Measurements from ENCODE around the gene PFKP.

The PFKP gene

GRCh38 chr10:3072641-3073360, 5.5 kb downstream of the PFKP start:
- no peak for DNase-seq

- DNase-seq: peak; percentile 32
Measured at GRCh38 chr10:3074145-3074665, 6.9 kb downstream of the PFKP start.

DNA sequence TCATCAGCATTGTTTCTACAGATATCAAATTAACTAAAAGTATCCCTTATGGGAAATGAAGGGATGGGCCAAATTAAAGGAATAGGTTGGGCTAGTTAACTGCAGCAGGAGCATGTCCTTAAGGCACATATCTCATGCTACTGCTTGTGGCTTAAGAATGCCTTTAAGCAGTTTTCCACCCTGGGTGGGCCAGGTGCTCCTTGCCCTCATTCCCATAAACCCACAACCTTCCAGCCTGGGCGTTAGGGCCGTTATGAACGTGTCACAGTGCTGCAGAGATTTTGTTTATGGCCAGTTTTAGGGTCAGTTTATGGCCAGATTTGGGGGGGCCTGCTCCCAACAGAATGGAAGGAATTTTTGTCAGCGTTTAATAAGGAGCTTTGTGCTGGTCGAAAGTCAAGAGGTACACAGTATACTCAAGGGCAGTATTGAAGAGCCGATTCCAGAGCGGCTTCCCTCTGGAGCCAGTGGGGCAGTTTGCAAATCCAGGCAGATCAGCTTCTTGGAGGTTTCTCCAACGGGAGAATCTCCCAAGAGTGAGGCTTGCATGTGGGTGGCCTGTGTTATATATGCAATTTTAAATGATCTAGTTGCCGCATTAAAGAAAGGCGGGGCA, 7.7 kb downstream of the PFKP start:
- no peak for DNase-seq

GRCh38 chr10:3076138-3076537, 8.8 kb downstream of the PFKP start:
- DNase-seq: no peak

DNA sequence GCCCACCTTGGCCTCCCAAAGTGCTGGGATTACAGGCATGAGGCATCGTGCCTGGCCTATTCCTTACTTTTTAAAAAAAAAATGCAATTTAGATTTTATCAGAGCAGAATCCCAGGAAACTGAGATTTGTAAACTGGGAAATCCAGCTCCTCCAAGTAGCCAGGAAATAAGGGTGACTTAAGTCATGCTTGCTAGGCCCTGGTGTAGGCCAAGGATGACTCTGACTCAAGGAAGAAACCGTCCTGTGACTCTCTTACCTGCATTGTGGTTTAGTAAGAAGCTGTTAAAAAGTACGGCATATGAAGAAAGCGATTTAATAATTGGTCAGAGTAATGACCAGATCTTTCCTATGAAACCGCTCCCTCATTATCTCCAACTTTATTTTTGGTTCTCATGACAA, 10.2 kb downstream of the PFKP start:
- DNase-seq: no peak

GRCh38 chr10:3077940-3078630, 10.7 kb downstream of the PFKP start:
- no peak for DNase-seq

- DNase-seq: no peak
Measured at GRCh38 chr10:3081383-3081981, 14.1 kb downstream of the PFKP start.

DNA sequence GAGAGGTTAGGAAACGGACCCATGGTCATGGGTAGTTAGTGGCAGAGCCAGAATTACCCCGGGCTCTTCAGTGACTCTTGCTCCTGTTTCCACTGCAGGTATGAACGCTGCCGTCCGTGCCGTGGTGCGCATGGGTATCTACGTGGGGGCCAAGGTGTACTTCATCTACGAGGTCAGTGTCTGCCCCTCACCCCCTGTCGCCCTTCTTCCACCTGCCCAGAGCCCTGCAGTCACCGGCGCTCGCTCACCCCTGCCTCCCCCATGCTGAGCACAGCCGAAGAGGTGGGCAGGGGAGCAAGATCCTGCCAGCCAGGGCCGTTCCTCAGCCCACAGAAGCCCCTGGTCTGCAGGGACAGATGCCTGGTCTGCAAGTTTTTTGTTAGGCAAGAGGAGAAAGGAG, 14.9 kb downstream of the PFKP start:
- no peak for DNase-seq

- no peak for DNase-seq
Measured at GRCh38 chr10:3085785-3086567, 18.6 kb downstream of the PFKP start.

GRCh38 chr10:3090388-3090787, 23.0 kb downstream of the PFKP start:
- no peak for DNase-seq

DNA sequence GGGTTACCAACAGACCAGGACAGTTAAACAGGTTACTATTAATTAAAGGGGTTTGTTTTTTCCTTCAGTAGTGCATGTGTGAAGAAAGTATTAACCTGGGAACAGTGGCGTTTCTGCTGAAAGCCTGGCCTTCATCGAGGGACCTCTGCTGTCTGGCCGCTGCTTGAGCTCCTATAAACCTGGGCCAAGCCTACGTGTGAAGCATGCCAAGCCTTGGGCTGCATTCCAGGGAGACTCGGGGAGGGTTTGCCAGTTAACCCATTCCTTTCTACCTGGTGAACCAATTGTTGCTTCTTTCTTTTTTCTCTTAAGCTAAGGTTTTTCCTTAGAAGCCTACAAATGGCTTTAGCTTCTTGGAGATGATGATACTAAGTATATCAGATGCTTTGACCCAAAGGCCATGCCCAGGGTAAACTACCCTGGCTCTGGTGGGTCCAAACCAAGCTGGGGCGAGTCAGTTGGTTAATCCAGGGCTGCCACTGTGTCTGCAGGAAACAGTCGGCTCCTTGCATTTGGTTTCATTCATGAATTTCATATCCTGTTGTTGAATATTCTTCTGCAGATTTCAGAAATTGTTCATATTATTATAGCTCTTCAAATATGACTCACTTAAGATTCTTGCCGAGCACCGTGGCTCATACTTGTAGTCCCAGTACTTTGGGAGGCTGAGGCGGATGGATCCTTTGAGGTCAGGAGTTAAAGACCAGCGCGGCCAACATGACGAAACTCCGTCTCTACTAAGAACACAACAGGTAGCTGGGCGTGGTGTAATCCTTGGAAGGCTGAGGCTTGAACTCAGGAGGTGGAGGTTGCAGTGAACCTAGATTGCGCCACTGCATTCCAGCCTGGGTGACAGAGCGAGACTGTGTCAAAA, 23.8 kb downstream of the PFKP start:
- no peak for DNase-seq

- no peak for DNase-seq
Measured at GRCh38 chr10:3091921-3092320, 24.6 kb downstream of the PFKP start.

DNA sequence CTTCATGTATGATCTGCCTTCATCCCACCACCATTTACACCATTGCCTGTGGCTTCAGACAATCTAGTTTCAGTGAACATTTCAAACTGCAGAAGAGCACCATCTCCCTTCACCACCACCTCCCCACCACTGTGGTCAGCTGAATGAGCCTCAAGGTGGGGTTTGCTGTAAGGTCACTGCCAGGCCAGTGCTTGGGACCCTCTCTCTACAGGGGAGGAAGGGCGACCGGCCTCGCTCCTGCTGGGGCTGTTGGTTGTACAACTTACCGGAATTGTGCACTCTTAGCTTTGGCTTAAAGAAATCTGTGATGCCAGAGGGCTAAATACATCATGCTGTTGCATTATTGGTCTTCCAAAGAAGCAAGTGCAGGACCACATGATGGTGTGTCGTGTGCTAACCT, 26.6 kb downstream of the PFKP start:
- DNase-seq: no peak

DNA sequence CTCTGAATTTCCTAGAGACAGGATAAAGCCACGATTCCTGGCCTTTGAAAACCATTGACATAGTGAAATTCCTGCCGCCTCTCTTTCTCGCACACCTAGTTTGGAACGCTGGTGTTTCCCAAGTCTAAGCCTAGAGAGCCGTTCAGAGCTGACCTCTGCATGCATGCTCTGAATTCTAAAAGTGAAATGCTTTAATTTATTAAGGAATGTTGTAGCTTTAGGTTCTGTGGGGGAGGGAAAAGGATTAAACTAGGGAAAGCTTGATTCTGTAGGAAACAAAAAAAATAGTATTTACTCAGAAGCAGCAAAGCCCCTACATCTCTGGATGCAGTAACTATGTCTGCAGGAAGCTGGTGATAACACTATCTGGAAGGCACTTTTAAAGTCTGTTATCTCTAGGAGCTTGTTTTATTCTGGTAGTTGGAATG, 27.3 kb downstream of the PFKP start:
- no peak for DNase-seq

DNA sequence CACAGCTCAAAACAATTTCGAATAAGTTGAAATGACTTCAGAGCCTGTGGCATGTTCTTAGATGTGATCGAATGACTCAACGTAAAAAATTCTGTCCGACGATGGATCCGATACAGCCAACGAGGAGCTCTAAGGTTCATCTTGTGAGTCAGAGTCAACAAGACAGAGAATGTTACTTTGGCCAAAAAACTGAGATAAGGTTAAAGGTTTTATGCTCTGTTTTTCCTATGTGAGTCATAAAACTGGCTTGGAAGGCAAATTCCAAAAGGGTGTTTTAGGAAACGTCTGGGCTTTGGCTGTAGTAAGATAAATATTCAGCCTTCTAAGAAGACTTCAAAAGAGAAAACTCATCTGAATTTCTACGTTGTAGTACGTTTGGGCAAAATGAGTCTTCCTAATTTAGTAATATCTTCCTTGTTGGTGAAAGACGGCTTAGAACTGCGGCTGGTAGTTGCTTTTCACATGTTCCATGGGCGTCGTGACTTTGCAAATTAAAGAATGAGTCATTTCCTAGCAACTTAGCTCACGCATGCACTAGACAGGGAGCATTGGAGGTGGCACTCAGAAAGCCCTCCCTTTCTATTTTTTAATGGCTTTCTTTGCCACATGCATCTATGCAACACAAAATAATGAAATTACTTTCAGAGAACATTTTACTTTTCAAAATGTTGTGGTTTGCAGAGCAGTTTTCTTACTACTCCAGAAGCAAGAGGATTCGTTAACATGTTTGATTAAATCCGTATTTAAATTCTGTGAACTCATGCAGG, 28.2 kb downstream of the PFKP start:
- peak; percentile 95 for DNase-seq

- no peak for DNase-seq
Measured at GRCh38 chr10:3096149-3096548, 28.8 kb downstream of the PFKP start.

- no peak for DNase-seq
Measured at GRCh38 chr10:3097160-3097559, 29.8 kb downstream of the PFKP start.

DNA sequence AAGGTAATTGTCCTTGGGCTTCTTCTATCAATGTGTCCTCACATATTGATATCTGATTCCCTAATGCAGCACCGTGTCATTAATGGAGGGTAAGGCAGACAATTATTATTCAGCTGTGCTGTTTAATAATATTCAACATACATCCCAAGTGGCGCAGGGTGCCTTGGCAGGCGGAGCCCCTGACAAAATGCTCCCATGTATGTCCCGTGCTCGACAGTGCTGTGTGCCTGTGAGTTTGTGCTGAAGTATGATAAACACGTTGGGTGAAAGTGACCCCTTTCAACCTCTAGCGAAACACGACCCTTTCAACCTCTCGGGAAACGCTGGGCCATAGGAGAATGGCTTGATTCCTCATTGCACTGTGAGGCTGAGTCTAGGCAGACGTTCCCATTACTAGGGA, 31.3 kb downstream of the PFKP start:
- DNase-seq: no peak

DNA sequence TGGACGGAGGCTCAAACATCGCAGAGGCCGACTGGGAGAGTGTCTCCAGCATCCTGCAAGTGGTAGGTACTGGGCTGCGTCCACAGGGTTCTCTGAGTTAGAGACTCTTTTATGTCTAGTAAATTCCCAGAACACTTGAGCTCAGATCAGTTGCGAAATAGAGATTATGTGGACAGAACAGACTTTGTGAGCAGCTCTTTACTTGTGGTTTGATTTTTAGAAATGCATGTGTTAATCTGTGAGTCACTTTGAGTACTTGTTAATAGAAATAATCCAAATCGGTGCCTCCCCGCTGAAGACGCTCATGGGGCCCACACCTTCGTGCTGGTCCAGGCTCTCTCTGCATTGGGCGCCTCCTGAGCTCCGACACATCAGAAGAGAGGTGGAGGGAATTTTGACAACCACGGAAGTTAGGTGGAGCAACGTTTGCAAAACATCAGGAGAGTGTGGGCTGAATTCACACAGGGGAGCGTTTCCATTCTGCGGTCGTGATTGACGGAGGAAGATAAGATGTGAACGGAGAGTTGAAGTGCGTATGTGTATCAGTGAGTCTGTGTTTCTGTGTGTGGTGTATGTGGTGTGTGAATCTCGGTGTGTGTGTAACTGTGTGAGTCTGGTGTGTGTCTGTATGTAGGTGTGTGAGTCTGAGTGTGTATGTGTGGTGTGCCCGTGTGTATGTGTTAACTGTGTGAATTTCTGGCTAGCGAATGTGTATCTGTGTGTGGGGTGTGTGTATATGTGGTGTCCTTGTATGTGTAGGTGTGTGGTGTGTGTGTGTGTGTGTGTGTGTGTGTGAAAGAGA, 32.1 kb downstream of the PFKP start:
- DNase-seq: no peak
